Left renal pelvis (tissue), 4 donors: ENCODE data around the gene SEC24D. TPM values are rescaled to one million over a fixed set of nuclear protein-coding genes. Genes with fewer than 3 reads are reported as not detected.

Source experiments
- DNase-seq, 4 donors: peaks; one replicate each; pipeline ENCODE4 v3.0.0-alpha.2; 2013; ENCODE audit warnings: low read depth in 4 of 4, low spot score in 3 of 4
- polyA plus RNA-seq, 4 donors: library from polyadenylated mRNA; unstranded; fragments of 120-200 nt; gene quantifications; one replicate each; pipeline ENCODE4 v1.2.1, GENCODE V29; 2013; ENCODE audit not compliant: insufficient read length in 4 of 4

SEC24D gene
- polyA plus RNA-seq, 4 donors, result 35.0 to 80.2 (median 47.3) TPM

DNA sequence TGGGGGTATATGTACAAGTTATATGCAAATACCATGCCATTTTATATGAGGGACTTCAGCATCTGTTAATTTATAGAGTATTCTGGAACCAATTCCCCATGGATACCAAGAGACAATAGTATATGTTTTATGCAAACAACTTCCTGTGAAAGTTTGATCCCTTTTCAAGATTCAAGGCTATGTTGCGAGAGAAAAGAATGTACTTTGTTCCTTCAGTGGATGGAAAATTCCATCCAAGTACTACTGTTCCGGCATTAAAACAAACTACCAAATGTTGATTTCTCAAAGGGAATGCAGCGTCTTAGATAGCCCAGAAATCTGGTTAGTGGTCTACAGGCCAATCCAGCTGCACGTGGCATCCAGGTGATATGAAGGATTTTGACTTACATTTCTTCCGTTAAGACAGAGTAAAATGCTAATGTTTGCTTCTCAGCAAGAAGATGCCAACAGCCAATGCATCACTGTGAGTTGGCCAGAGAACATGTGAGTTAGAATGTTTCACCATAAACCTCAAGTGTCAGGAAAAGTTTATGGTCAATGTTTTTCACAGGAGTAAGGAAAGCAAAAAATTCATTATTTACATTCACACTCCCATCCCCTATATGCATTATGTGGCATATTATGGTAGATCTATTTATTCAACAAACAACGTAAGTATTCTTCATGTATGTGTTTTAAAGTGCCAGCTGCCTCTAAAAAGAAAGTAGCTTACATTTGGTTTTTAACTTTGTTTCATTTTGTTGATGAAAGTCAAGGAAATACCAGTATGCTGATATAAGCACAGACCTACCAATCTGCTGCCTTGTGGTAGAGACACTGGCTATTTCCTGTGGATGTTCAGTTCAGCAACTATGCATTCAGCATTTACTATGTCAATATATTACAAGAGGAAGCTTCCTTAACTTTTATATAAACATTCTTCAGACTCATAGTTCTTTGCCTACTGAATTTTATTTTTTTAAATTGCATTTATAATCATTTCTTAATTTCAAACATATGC is 106.3 kb downstream of the SEC24D start:
- no peak for DNase-seq

DNA sequence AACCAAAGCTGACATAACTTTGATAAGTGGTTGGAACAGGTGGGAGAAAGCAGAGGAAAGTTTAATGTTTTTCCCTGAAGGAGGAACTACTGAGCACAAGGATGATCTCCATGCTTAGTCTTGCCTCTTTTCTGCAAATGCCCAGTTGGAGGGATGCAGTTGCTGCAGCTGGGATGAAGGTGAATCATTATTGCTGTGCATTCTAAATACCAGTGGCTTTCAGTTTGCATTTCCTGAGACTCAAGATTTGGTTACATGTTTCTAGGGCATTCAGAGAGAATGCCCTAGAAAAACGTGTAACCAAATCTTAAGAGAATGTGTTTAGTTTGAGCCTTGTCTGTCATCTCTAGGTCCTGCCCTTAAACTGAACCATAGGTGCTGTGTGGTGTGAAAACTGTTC is 108.6 kb downstream of the SEC24D start:
- DNase-seq, result no peak

DNA sequence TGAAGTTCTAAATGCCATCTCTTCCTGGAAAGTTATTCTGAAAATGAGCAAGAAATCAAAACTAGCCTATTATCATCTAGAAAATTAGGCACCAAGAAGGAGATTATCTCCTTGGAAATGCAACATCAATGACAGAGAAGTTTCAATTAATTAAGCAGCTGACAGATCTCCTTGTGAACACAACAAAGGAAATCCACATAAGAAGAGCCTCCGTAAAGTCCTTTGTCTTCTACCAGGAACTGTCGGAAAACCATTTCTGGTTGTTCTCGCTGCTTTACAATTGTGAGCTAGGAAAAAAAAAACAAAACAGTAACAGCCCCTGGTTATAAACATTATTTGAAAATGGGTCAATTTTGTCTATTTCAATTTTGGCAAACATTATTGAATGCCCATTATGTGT is 112.6 kb downstream of the SEC24D start:
- DNase-seq, result no peak

DNA sequence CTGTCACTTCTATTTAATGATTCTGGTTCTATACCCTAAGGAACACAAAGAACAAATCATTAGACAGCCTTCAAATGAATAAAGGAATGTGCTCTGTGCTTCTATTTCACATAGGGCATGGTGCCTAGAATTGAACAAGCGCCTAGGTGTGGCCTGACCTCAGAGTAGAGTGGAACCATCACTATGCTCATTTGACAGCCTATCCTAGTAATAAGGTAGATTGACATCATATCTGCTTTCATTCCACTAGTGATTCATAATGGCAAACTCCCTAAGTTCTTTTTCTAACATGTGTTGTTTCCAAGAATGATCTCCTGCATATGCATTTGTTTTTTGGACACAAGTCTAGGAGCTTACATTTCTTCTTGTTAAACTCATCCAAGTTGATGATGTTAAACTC is 114.2 kb downstream of the SEC24D start:
- no peak for DNase-seq

DNA sequence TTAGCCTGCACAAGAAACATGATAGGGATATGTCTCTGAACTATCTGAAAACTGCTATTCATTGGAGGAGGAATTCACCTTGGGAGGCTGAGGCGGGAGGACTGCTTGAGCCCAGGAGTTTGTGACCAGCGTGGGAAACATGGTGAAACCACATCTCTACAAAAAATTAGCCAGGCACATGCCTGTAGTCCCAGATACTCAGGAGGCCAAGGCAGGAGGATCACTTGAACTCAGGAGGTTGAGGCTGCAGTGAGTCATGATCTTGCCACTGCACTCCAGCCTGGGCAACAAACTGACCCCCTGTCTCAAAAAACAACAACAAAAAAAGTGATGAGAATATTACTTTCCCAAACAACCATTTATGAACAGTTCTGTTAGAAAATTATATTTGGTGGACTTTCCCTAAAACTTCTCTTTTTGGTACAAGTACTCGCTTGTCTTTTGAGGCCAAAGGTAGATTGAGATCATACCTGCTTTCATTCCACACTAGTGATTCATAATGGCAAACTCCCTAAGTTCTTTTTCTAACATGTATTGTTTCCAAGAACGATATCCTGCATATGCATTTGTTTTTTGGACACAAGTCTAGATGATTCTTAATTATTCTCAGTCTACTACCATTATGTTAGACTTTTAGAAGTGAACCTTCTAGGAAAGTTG is 117.3 kb downstream of the SEC24D start:
- DNase-seq, result no peak

DNA sequence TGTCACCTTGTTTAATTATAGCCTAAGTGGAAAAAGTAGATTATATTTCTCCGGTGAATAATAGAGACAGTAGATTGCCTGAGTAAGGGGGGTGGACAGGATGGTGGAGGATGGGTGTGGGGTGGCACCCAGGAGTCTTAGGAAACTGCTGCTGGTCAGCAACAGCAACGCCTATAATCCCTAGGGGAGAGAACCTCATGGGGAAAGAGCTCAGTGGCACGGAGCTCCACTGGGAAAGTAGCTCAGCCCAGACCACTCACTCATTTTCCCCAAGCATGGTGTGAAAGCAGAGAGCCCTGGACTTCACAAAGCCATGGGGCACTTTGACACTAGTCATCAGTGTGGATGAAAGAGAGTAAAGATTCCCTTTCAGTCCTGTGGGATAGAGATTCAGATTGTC is 119.6 kb downstream of the SEC24D start:
- no peak for DNase-seq

DNA sequence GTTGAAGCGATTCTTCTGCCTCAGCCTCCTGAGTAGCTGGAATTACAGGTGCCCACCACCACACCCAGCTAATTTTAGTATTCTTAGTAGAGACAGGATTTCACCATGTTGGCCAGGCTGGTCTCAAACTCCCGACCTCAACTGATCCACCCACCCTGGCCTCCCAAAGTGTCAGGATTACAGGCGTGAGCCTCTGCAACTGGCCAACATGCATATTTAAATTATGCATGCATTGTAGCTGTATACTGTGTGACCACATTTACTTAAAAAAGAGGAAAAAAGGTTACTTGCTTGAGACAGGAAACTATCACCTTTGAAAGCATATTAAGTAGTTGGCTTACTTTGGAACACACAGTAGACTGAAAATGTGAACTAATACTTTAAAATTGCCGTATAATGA is 121.2 kb downstream of the SEC24D start:
- DNase-seq, result no peak

DNA sequence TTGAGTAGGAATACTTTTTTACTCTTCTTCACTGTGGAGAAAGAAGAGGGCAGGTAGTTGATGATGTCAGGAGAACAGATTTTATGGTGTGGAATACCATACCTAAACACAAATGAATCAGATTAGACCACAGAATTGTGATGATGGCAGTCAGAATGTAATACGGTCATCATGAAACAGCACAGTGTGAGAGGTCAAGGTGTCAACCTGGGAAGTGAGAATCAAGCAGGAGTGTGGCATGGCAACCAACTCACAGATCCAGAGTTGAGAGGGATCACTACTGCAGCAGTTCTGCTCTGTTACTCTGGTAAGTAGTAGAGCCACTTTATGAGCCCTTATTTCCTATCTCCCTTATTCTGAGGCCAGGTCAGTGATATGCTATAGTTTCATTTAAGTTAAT is 123.1 kb downstream of the SEC24D start:
- DNase-seq, result no peak

DNA sequence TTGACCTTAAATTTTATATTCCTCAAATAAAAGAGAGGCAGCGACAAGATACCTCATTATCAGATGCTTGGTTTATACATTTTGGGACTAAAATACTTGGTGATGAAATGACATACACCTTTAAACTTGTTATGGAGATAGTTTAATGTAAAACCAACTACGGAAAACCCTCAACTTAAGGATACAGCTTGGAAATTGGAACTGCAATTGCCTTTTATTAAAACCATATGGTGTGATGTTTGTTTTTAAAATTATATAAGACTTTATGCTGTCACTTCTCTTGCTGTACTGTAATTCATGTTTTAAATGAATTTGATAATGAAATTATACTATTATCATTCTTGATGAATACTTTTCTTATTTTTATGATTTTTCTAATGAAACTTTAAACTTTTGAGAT is 124.9 kb downstream of the SEC24D start:
- no peak for DNase-seq

DNA sequence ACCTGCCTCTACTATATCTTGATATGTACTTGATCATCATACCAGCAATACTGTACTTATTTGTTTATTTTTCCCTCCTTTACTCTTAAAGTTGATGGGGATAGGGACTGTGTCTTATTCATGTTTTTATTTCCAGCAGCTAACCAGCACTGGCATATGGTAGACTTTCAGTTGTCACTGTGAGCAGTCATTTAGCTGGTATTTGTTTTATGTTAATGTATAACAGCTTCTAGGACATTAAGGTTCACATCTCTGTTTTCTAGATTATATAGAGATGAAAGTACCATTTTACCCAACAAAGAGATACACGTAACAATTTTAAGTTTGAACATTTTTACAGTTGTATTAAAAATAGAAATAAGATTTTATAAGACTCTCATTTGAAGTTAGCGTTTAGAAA is 132.8 kb downstream of the SEC24D start:
- DNase-seq, result no peak

DNA sequence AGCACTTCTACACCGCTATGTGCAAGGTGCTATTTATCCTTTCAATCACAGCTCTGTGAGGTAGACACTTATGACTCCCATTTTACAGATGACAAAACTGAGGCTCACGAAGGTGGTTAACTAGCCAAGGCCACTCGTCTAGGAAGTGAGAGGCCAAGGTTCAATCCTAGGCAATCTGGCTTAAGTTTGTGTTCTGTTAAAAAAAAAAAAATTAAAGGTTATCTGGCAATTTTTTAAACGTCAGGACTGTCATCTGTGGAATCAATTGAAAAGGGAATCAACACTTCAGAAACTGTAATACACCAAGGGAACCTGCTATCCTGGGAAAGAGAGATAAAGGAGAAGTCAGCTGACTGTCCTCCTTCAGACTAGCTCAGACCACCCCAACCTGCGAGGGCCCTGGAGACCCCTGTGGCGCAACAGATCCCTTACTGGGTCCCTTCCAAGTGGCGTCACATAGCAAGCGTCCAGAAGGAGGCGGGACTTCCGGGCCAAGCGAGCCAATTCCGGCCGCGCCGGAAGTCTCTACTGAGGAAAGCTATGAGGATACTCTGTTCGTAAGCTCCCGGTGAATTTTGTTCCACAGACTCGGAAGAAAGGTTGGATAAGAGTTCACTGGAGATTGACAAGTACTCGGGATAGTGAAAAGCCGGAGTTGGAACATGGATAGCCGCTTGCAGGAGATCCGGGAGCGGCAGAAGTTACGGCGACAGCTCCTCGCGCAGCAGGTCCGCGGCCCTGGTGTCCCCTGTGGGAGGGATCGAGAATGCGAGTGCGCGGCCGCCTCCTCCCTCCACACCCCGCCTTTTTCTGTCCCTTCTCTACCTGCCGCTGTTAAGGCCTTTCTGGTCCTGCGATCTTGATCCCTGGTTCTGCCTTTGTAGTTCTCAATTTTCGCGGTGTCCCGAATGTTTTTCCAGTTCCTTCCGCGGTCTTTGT is 150.8 kb downstream of the SEC24D start, which contains the start of gene METTL14:
METTL14 (plus strand) TSS at position 520 of the 939 bp plus-strand sequence; CDS start at position 663, 143 bp downstream.
- peak; percentile 91 for DNase-seq

DNA sequence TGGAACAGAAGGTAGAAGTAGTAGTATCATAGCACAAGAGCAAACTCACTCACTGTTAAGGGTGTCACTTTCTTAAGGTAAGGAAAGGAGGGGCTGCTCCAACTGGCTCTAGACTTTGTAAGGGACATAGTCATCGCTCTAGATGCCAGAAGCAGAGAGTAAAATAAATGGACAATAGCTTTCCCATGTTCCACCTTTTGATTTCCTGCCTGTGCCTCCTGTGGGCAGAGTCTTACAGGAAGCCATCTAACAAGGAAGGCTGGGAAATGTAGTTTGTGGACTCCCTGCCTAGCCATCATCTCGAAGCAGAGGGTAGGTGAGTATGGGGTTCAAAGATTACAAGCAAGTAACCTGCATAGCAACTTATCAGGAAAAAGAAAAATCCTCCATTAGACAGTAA is 152.4 kb downstream of the SEC24D start:
- no peak for DNase-seq

DNA sequence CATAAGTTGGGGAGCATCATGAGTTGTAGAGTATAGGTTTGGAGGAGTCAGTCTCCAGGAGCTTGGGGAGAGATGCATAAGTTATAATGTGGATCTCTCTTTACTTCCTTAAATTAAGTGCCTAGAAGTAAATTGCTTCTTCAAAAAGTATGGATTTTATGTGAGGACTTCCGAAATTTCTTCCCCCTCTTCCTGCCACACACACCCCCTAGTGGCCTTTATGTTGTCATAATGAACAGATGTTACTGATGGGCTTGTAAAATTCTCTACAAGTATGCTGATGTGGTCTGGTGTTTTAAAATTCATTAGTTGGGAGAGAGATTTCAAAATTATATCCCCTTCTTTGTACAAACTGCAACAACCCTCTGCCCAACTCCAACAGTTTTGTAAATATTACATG is 153.0 kb downstream of the SEC24D start:
- DNase-seq, result no peak

DNA sequence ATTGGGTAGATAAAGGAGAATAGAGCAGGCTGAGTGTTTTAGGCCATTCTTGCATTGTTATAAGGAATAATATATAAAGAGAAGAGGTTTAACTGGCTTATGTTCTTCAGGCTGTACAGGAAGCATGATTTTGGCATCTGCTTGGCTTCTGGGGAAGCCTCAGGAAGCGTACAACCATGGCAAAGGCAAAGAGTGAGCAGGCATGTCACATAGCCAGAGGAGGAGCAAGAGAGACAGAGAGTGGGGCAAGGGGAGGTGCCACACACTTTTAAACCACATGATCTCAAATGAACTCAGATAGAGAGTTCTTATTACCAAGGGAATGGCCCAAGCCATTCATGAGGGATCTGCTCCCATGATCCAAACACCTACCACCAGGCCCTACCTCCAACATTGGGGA is 155.1 kb downstream of the SEC24D start:
- no peak for DNase-seq

DNA sequence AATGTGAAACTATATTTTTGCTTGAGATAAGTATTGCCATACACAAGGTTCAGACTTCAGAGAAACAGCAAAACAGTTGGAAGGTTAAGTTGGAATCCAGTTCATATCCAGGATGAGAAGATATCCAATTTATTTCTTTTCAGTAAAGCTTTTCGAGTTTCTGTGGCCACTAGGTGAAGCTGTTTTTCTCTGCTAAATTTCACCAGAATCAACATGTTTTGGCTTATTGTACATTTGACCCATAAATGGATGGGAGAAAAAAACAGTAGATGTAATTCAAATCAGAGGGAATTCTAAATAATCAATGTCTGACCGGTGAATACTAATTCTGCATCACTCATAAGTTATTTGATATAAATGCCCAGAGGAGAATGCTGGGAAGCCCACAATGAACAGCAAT is 159.8 kb downstream of the SEC24D start:
- DNase-seq, result no peak

Other genes with a start within 250 kb of the SEC24D start
- 10 to 100 TPM; 46.2 to 81.3 (median 60.2) TPM for gene METTL14, start 150.7 kb downstream of the SEC24D start, polyA plus RNA-seq
- gene SYNPO2, start 52.7 kb upstream of the SEC24D start, polyA plus RNA-seq, result 10 to 100 TPM in 3 of 4 donors, 1 to 10 TPM in 1; 4.6 to 28.2 (median 14.5) TPM